Dendritic cell treated with granulocyte-macrophage colony-stimulating factor and Interleukin-4, amounts not matched to agents 40 ng/mL and 50 ng/mL, for 4 days (primary cell): ENCODE measurements around the gene HS6ST1.

Experiments used
- H3K27ac Mint-ChIP-seq: one replicate; pipeline ENCODE4 v1.8.0; 2022; ENCODE audit warnings: mild to moderate bottlenecking, mixed read lengths
- H3K27me3 Mint-ChIP-seq: one replicate; pipeline ENCODE4 v1.8.0; 2022; ENCODE audit warnings: mild to moderate bottlenecking, mixed read lengths
- H3K36me3 Mint-ChIP-seq: one replicate; pipeline ENCODE4 v1.8.0; 2022; ENCODE audit warnings: low read depth, mixed read lengths
- H3K4me1 Mint-ChIP-seq: one replicate; pipeline ENCODE4 v1.8.0; 2022; ENCODE audit warnings: low read depth, mixed read lengths
- H3K4me3 Mint-ChIP-seq: one replicate; pipeline ENCODE4 v1.8.0; 2022; ENCODE audit warnings: mild to moderate bottlenecking, moderate library complexity, mixed read lengths
- H3K9me3 Mint-ChIP-seq: one replicate; pipeline ENCODE4 v1.8.0; 2022; ENCODE audit warnings: mixed read lengths
- intact Hi-C: fragments of 100-400 bp; cut with micrococcal nuclease; formaldehyde crosslinking; loops from one replicate; pipeline ENCODE4 v1.15.0; 2022

The HS6ST1 gene

DNA sequence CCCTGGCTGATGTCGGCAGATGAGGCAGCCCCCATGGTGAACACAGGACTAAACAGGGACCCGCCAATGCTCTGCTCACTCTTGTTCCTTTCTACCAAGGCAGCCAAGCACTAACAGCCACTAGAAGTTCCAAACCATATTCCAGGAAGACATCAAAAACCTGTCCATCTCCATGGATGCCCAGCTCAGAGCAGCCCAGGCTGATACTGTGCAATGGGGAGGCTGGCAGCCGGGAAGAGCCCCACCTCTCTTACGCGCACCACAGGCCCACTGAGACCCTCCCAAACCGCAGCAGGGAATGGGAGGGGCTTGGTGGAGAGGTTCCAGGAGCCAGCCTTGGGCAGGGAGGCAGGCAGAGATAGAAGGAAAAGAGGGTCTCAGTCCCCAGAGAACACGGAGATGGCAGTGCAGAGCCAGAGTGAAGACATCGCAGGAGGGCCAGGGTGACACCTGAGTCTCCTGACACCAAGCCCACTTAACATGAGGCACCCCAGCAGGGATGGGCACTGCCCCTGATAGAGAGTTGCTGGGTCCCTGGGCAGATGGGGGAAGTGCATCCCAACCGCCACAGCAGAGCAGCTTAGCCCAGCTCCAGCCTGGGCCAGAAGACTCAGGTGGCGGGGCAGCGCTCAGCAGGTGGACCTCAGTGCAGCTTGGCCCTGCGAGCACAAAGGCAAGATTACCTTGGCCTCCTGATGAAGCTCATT, 3.4 kb downstream of the HS6ST1 start:
- Mint-ChIP-seq H3K27ac (no peak overlapping the region), H3K9me3 (no peaks in the 10 kb centered on the region), H3K27me3 (peaks cover 26% of the 10 kb centered on the region), H3K4me1 (peaks cover 52% of the 10 kb centered on the region), H3K36me3 (peaks cover 24% of the 10 kb centered on the region), H3K4me3 (no peak overlapping the region)
- intact Hi-C loops = no loop called here

DNA sequence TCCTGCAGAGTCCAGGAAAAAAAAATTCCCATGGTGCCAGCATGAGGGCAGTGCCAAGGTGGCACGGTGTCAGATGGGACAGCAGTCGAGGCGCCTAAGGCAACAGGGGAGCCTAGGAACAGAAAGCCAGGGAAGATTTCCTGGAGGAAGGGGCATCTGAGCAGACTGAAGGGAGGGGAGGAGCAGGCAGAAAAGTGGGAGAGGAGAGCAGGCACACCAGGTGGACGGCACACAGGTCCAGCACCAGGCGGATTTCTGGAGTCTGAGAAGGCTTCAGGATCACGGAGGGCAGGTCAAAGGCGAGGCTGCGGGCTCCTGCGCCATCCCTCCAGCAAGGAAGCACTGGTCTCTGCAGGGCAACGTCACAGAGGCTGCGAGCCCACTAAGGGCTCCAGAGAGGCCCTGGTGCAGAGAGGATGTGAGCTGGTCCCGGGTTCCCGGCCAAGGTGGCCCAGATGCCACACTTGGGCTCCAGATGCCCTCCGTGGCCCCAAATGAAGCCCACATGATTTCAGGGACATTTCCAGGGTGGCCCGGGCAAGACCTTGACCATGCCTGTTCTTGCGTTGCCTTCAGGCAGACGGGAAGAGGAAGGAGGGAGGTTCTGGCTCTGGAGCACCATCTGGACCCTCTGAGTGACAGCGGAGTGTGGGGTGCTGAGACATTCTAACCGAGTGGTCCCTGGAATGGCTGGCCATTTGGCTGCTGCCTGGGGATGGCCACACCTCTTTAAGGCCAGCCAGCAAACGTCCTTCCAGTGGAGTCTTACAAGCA, 4.1 kb downstream of the HS6ST1 start:
- Mint-ChIP-seq H3K27ac (no peak overlapping the region), H3K36me3 (peaks cover 31% of the 10 kb centered on the region), H3K4me3 (no peak overlapping the region), H3K9me3 (no peaks in the 10 kb centered on the region), H3K27me3 (peaks cover 21% of the 10 kb centered on the region), H3K4me1 (peaks cover 59% of the 10 kb centered on the region)
- intact Hi-C loops = no loop called here

DNA sequence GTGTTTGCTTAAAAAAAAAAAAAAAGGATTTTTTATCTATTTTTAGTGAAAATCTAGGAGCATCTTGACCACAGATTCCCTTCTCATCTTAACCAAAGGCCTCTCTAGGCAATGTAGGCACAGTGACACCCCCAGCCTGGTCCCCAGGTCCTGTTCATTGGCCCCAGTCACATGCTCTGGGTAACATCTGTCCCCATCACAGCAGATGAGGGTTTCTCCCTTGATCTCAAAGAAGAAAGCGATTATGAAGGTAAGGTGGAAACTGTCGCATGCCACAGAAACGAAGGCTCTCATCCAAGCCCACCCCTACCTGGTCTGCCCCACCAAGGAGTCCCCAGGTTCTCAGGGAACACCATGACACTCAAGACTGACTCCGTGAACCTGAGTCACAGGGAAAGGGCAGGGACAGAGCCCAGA, 4.7 kb downstream of the HS6ST1 start:
- H3K9me3 Mint-ChIP-seq = no peaks in the 10 kb centered on the region
- H3K27me3 Mint-ChIP-seq = peaks cover 16% of the 10 kb centered on the region
- no peak overlapping the region for H3K4me3 Mint-ChIP-seq
- H3K36me3 Mint-ChIP-seq = peaks cover 32% of the 10 kb centered on the region
- intact Hi-C loops = no loop called here
- no peak overlapping the region for H3K27ac Mint-ChIP-seq
- peaks cover 64% of the 10 kb centered on the region for H3K4me1 Mint-ChIP-seq

DNA sequence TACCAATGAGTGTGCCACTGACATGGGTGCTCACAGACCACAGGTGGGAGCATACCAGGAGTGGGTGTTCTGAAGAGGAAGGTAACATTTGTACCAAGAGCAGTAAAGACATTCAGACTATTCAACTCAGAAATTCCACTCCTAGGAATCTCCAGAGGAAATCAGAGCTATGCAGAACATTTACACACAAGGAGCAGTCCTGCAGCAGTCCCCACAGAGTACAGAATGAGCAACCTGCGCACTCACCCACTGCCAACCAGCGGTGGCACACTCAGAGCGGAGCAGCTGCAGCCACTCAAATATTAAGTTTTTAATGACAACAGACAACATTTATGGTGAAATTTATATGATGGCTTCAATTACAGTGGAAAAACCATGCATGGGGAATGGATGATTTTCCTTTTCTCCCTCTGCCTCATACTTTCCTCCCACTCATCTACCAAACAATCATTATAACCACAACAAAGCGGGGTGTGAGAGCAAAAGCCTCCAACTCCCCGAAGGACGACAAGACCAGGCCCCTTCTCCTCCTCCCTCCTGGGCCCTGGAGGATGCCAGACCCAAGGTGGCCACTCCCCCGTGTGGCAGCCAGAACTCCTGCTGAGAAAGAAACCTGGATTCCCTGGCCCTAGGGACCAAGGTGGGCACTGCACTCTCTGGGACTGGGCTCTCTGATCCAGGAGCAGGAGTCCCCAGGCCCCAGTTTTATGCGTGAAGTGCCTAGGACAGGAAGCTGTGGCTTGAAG, 5.4 kb downstream of the HS6ST1 start:
- peaks cover 16% of the 10 kb centered on the region for H3K27me3 Mint-ChIP-seq
- intact Hi-C loops = no loop called here
- peaks cover 32% of the 10 kb centered on the region for H3K36me3 Mint-ChIP-seq
- no peak overlapping the region for H3K27ac Mint-ChIP-seq
- no peaks in the 10 kb centered on the region for H3K9me3 Mint-ChIP-seq
- H3K4me1 Mint-ChIP-seq = peaks cover 70% of the 10 kb centered on the region
- H3K4me3 Mint-ChIP-seq = no peak overlapping the region

DNA sequence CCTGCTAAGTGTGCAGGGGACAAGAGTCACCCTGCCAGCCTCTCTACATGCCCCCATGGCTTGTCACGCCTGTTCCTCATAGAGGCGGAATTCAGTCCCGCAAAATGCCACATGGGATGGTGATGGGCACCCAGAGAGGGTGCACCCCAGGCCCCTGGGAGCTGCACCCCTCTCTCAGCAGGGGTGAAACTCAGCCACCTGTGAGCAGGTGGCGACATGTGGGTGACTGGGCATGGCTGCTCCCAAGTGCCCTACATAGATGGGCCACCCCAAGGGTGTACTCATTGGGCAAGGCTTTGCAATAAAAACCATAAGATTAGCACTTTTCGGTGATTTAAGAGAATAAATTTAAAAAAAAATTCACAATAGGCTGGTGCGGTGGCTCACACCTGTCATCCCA, 6.3 kb downstream of the HS6ST1 start:
- H3K36me3 Mint-ChIP-seq = peaks cover 28% of the 10 kb centered on the region
- no peaks in the 10 kb centered on the region for H3K9me3 Mint-ChIP-seq
- no peak overlapping the region for H3K4me3 Mint-ChIP-seq
- H3K4me1 Mint-ChIP-seq = peaks cover 75% of the 10 kb centered on the region
- H3K27ac Mint-ChIP-seq = no peak overlapping the region
- intact Hi-C loops = no loop called here
- peaks cover 13% of the 10 kb centered on the region for H3K27me3 Mint-ChIP-seq

DNA sequence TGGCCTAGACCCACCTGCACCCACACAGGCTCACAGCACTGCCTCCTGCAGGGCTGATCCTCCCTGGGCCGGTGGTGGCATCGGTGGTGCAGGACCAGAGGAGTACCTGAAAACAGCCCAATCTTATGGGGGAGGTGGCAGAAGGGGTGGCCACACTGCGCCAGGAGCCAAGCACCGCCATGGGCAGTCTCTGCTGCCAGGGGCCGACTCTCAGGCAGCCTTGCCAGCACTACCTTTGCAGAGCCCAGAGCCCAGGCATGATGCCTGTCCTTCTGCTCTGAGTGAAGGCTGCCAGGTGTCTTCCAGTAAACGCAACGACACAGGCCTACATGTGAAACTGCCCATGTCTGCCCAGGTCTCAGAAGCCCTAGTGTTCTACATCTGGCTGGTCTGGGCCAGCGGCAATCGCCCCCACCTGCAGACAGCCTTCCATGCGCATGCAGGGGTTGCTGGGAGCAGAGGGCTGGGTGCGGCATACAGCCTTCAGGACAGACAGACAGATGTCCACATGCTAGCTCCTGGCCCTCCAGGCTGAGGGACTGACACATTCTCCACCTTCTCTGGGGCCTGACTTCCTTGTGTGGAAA, 6.8 kb downstream of the HS6ST1 start:
- H3K4me3 Mint-ChIP-seq = no peak overlapping the region
- H3K36me3 Mint-ChIP-seq = peaks cover 26% of the 10 kb centered on the region
- peaks cover 75% of the 10 kb centered on the region for H3K4me1 Mint-ChIP-seq
- H3K27ac Mint-ChIP-seq = no peak overlapping the region
- peaks cover 8% of the 10 kb centered on the region for H3K27me3 Mint-ChIP-seq
- intact Hi-C loops = no loop called here
- H3K9me3 Mint-ChIP-seq = no peaks in the 10 kb centered on the region

DNA sequence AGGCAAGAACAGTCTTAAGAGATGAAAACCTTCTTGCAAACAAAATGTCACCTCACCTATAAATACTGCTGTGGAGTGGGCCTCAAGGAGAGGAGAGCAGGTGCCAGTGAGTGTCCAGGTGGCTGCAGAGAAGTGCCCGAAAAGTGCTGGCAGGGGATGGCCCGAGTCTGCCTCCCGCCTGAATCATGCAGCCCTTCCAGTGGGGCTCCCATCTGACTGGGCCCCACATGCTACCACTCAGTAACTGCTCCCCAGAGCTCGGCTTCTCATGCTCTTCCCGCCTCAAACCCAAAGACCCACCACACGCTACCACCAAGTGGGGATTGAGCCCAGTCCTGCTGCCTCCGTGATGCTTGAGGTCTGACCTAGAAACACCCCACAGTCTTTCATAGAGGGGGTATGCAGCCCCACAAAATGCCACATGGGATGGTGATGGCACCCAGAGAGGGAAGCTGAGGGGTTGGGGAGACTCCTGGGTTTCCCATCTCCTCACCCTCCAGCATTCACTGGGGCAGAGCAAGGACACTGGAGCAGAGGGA, 7.4 kb downstream of the HS6ST1 start:
- intact Hi-C loops = no loop called here
- Mint-ChIP-seq H3K27me3 (peaks cover 2% of the 10 kb centered on the region), H3K36me3 (peaks cover 26% of the 10 kb centered on the region), H3K4me1 (peaks cover 69% of the 10 kb centered on the region), H3K27ac (no peak overlapping the region), H3K4me3 (no peak overlapping the region), H3K9me3 (no peaks in the 10 kb centered on the region)

DNA sequence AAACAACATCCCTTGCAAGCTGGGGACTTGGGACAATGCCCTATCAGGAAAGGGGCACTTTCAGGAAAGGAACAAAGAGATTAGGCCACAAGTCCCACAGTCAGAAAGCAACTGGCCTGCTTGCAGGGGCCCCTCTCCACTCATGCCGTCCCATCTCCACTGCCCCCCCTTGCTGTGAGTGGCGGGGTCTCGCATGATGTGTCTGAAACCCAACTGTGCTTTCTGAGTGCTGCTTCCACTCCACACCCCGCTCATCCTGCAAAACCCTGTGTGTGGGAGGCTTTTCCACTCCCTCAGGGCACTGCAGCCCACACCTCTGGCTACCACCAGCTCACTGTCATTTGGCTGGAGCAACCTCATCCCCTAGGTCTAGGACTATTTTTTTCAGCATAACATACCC, 7.9 kb downstream of the HS6ST1 start:
- Mint-ChIP-seq H3K27ac (no peak overlapping the region), H3K36me3 (peaks cover 24% of the 10 kb centered on the region), H3K4me1 (peaks cover 65% of the 10 kb centered on the region), H3K9me3 (no peaks in the 10 kb centered on the region), H3K4me3 (no peak overlapping the region), H3K27me3 (peaks cover 2% of the 10 kb centered on the region)
- intact Hi-C loops = no loop called here

DNA sequence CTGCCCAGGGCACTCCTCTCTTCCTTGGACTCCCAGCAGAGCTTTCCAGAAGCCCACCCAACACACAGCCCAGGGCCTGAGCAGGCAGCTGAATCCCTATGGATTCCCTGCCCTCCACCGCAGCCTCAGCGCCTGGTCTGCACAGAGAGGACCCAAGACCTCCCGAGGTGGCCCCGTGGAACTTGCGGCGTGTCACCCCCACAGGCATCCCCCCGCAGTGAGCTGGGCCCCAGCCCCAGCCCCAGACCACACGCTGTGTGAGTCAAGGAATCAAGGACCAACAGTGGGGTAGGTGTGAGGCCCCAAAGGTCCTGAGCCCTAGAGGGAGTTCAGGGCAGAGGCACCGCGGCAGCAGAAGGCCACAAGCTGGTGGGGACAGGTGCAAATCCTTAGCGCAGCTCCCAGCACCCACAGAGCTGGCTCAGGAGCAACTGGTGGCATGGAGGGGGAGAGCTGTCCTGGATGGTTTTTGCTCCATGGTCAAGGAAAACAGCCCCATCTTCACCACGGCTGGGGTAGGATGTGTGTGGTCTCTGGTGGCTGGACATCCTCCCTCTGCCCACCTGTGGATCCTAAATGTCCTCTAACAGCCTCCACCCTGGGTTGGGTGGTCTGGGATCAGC, 8.5 kb downstream of the HS6ST1 start:
- peaks cover 65% of the 10 kb centered on the region for H3K4me1 Mint-ChIP-seq
- H3K9me3 Mint-ChIP-seq = no peaks in the 10 kb centered on the region
- H3K36me3 Mint-ChIP-seq = peaks cover 19% of the 10 kb centered on the region
- H3K27me3 Mint-ChIP-seq = peaks cover 2% of the 10 kb centered on the region
- H3K27ac Mint-ChIP-seq = no peak overlapping the region
- no peak overlapping the region for H3K4me3 Mint-ChIP-seq
- intact Hi-C loops = no loop called here

DNA sequence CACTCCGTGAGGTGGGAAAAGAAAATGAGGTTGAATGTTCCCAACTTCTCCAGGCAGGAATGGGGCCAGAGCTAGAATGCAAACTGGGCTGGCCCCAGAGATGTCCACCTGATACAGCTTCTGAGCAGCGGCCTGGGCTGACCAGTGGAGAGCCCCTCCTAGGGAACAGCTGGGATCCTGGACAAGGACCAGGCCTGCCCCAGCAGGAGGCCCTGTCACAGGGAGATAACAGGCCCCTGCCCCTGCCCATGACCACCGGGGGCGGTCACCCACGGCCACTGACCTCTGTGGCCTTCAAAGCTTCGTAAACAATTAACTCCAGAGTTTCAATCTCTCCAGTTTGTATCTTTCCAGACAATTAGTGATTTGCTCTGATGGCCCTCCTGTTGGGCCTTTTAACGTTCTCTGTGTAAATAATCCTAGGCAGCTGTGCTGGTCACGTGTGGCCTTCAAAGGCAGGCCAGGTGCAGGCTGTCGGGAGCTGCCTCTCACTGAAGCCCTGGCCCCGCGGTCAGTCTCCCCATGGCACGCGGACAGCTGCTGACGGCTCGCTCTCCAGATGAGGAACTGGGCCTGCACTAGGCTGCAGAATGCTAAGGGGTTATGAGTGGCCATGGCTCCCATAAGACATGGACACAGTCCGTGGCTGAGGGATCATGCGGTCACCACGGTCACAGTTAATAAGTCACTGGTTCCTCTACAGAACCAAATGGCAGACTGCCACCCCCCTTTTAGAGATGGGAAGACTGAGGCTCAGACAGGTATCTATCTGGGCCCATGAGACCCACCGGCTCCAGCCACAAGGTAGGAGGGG, 9.2 kb downstream of the HS6ST1 start:
- Mint-ChIP-seq H3K4me1 (peaks cover 64% of the 10 kb centered on the region), H3K27ac (peak overlapping the region; percentile 21), H3K9me3 (no peaks in the 10 kb centered on the region), H3K4me3 (no peak overlapping the region), H3K36me3 (peaks cover 14% of the 10 kb centered on the region), H3K27me3 (peaks cover 2% of the 10 kb centered on the region)
- intact Hi-C loops = no loop called here

DNA sequence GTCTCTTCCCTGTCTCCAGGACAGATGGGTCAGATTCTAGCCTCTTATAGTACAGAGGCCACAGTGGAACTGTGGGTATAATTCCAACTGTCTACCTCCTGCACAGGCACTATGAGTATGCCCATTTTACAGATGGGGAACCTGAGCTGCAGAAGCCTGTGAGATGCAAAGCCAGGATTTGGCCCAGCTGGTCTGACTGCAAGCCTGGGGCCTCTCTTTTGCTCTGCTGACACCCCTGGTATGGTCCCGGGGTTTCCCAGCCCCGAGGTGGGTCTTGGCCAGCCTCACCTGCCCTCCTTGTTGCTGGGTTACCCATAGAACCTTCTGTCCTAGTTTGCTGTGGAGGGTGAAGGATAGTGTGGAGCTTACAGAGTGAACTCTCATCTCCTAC, 9.8 kb downstream of the HS6ST1 start:
- intact Hi-C loops = no loop called here
- Mint-ChIP-seq H3K36me3 (peaks cover 9% of the 10 kb centered on the region), H3K27ac (no peak overlapping the region), H3K9me3 (no peaks in the 10 kb centered on the region), H3K4me1 (peaks cover 60% of the 10 kb centered on the region), H3K27me3 (no peaks in the 10 kb centered on the region), H3K4me3 (no peak overlapping the region)

DNA sequence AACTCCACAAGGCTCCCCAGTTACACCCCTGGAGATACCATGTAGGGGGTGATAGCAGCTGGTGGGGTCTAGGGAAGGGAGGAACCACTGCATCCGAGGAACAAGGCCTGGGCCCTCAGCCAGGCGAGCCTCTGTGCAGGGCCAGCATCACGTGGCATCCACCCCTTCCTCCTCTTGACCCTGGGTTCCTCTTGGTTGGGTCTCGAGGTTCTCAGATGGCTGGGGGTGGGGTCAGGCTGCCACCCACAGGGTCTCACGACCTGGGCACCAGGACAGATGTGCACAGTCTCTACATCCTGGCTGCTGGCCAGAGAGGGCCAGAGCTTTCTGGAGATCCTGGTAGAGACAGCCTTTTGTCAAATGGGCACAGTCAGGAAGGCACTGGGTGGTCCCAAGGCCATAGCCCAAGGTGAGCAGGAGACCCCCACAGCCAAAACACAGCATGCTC, 10.4 kb downstream of the HS6ST1 start:
- H3K4me1 Mint-ChIP-seq = peaks cover 56% of the 10 kb centered on the region
- no peaks in the 10 kb centered on the region for H3K27me3 Mint-ChIP-seq
- no peak overlapping the region for H3K27ac Mint-ChIP-seq
- no peak overlapping the region for H3K4me3 Mint-ChIP-seq
- H3K9me3 Mint-ChIP-seq = no peaks in the 10 kb centered on the region
- H3K36me3 Mint-ChIP-seq = peaks cover 9% of the 10 kb centered on the region
- intact Hi-C loops = no loop called here

DNA sequence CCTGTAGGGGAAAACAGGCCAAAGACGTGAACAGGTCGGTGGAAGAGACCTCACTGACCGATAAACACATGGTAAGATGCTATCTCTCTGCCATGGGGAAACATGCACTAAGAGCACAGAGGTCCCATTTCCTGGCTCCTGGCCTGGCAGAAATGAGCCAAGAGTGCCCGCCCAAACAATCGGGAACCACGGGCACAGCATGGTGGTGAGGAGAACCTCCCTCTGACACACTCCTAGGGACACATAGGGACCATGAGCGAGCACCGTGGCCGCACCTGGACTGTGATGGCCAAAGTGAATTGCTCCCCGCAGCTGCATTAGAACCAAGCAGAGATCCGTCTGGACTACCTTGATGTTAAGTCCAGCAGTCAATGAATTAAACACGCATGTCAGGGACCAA, 11.1 kb downstream of the HS6ST1 start:
- no peak overlapping the region for H3K4me3 Mint-ChIP-seq
- no peaks in the 10 kb centered on the region for H3K27me3 Mint-ChIP-seq
- H3K9me3 Mint-ChIP-seq = no peaks in the 10 kb centered on the region
- H3K27ac Mint-ChIP-seq = no peak overlapping the region
- peaks cover 60% of the 10 kb centered on the region for H3K4me1 Mint-ChIP-seq
- H3K36me3 Mint-ChIP-seq = peaks cover 9% of the 10 kb centered on the region
- intact Hi-C loops = no loop called here
